Activated B cell treated with CpG ODN at 0.5 μM for 24 hours (primary cell): ENCODE results near the gene THSD7A. TPM values are rescaled to one million over a fixed set of nuclear protein-coding genes. Genes with fewer than 3 reads are reported as not detected.

ENCODE experiments used
- ATAC-seq: fragments of 200-7000 bp; cut with Tn5 transposase; one replicate; pipeline ENCODE4 v1.10.0; 2021; ENCODE audit warnings: low read depth, mild to moderate bottlenecking, moderate library complexity
- CTCF ChIA-PET: fragments of 350-600 bp; sonication (Branson Sonifier 250); formaldehyde crosslinking; loops from one replicate; lab custom pipeline; 2021; ENCODE audit warnings: antibody characterized with exemption; lab: Charles Lee
- POLR2A ChIA-PET: fragments of 350-600 bp; sonication (Branson Sonifier 250); formaldehyde crosslinking; loops from one replicate; lab custom pipeline; 2021; ENCODE audit warnings: antibody characterized with exemption; lab: Charles Lee
- DNase-seq: peaks from one replicate; pipeline ENCODE4 v3.0.0; 2022
- H3K27ac Mint-ChIP-seq: one replicate; pipeline ENCODE4 v1.8.0; 2020; ENCODE audit warnings: mixed read lengths
- H3K27me3 Mint-ChIP-seq: one replicate; pipeline ENCODE4 v1.8.0; 2021; ENCODE audit warnings: mixed read lengths
- H3K36me3 Mint-ChIP-seq: one replicate; pipeline ENCODE4 v1.8.0; 2021; ENCODE audit warnings: low read depth, mixed read lengths
- H3K4me1 Mint-ChIP-seq: one replicate; pipeline ENCODE4 v1.8.0; 2021; ENCODE audit warnings: mixed read lengths
- H3K4me3 Mint-ChIP-seq: one replicate; pipeline ENCODE4 v1.8.0; 2020; ENCODE audit warnings: mild to moderate bottlenecking, mixed read lengths
- H3K9me3 Mint-ChIP-seq: one replicate; pipeline ENCODE4 v1.8.0; 2020; ENCODE audit warnings: mixed read lengths
- intact Hi-C: fragments of 100-400 bp; cut with micrococcal nuclease; formaldehyde crosslinking; loops from one replicate; pipeline ENCODE4 v1.15.1; 2024
- total RNA-seq: library from RNA; stranded (reverse); gene quantifications from 2 replicates; pipeline ENCODE4 v1.2.3, GENCODE V29; 2022
- TF ChIP-seq, protein P1 (sequence below): fragments of 200-600 bp; IDR thresholded peaks from one replicate; pipeline ENCODE4 v1.8.0; 2022; ENCODE audit warnings: antibody characterized with exemption, mild to moderate bottlenecking

THSD7A gene
- total RNA-seq, 1 donor from 2014 or later: not detected

- H3K9me3 Mint-ChIP-seq: no peaks in the 10 kb centered on the region
- ATAC-seq: no peak
- H3K4me3 Mint-ChIP-seq: no peak overlapping the region
- no peaks in the 10 kb centered on the region for H3K4me1 Mint-ChIP-seq
- intact Hi-C loops: no loop called here
- H3K27ac Mint-ChIP-seq: no peak overlapping the region
- no peaks in the 10 kb centered on the region for H3K27me3 Mint-ChIP-seq
- ChIA-PET CTCF (no interaction called here), POLR2A (no interaction called here)
- no peaks in the 10 kb centered on the region for H3K36me3 Mint-ChIP-seq
- TF ChIP-seq, protein P1, sequence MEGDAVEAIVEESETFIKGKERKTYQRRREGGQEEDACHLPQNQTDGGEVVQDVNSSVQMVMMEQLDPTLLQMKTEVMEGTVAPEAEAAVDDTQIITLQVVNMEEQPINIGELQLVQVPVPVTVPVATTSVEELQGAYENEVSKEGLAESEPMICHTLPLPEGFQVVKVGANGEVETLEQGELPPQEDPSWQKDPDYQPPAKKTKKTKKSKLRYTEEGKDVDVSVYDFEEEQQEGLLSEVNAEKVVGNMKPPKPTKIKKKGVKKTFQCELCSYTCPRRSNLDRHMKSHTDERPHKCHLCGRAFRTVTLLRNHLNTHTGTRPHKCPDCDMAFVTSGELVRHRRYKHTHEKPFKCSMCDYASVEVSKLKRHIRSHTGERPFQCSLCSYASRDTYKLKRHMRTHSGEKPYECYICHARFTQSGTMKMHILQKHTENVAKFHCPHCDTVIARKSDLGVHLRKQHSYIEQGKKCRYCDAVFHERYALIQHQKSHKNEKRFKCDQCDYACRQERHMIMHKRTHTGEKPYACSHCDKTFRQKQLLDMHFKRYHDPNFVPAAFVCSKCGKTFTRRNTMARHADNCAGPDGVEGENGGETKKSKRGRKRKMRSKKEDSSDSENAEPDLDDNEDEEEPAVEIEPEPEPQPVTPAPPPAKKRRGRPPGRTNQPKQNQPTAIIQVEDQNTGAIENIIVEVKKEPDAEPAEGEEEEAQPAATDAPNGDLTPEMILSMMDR: no peak
- DNase-seq: no peak
Measured at GRCh38 chr7:11727864-11728263, 104.1 kb downstream of the THSD7A start.

- TF ChIP-seq, protein P1: no peak
- Mint-ChIP-seq H3K4me1 (no peaks in the 10 kb centered on the region), H3K27ac (no peak overlapping the region), H3K4me3 (no peak overlapping the region), H3K36me3 (no peaks in the 10 kb centered on the region), H3K9me3 (no peaks in the 10 kb centered on the region), H3K27me3 (no peaks in the 10 kb centered on the region)
- intact Hi-C loops: no loop called here
- CTCF ChIA-PET: no interaction called here
- ATAC-seq (no peak), DNase-seq (no peak)
- POLR2A ChIA-PET: no interaction called here
Measured at GRCh38 chr7:11726794-11727155, 105.2 kb downstream of the THSD7A start.

DNA sequence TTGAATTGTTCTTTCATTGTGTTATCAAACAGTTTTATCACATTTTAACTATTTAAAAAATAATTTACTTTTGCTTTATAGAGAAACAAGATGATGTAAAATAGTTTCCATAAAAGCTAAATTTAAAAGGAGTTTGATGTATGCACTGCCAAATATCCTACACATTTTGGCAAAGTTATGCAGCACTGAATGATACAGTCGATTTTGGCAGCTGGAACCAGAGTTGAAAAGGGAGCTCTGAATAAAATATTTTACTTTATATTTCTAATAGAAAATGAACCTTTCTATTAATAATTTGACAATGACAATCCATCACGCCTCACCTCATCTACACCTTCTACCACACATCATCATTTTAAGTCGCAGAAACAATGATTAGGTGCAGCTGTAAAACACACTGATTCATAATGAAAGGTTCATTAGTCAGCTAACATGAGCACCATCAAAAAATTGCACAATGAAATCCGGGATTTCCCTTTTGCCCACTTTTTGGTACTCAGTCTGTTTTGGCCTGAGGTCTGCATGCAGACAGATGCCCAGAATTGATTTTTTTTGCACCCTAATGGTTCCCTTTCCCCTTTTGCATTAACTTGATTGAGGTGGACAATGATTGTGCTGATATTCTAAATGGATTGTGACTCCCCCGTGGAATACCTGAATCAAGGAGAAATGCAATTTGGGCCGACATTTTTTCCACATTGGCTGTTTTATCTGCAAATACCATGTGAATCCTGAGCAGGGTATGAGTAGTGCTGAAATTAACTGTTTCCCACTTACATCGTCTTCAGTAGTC lies 105.8 kb downstream of the THSD7A start:
- DNase-seq: no peak
- TF ChIP-seq, protein P1: no peak
- intact Hi-C loops: no loop called here
- Mint-ChIP-seq H3K36me3 (no peaks in the 10 kb centered on the region), H3K4me1 (no peaks in the 10 kb centered on the region), H3K27me3 (no peaks in the 10 kb centered on the region), H3K4me3 (no peak overlapping the region), H3K27ac (no peak overlapping the region), H3K9me3 (no peaks in the 10 kb centered on the region)
- CTCF ChIA-PET: no interaction called here
- ATAC-seq: no peak
- POLR2A ChIA-PET: no interaction called here

GRCh38 chr7:11716185-11716584 lies 115.8 kb downstream of the THSD7A start:
- H3K36me3 Mint-ChIP-seq: no peaks in the 10 kb centered on the region
- no peak overlapping the region for H3K4me3 Mint-ChIP-seq
- TF ChIP-seq, protein P1: no peak
- intact Hi-C loops: no loop called here
- H3K27ac Mint-ChIP-seq: no peak overlapping the region
- ChIA-PET POLR2A (no interaction called here), CTCF (no interaction called here)
- DNase-seq: no peak
- H3K27me3 Mint-ChIP-seq: no peaks in the 10 kb centered on the region
- ATAC-seq: no peak
- no peaks in the 10 kb centered on the region for H3K4me1 Mint-ChIP-seq
- H3K9me3 Mint-ChIP-seq: no peaks in the 10 kb centered on the region

- Mint-ChIP-seq H3K4me3 (no peak overlapping the region), H3K9me3 (no peaks in the 10 kb centered on the region), H3K4me1 (no peaks in the 10 kb centered on the region), H3K27ac (no peak overlapping the region), H3K36me3 (no peaks in the 10 kb centered on the region), H3K27me3 (no peaks in the 10 kb centered on the region)
- ChIA-PET POLR2A (no interaction called here), CTCF (no interaction called here)
- no peak for ATAC-seq
- DNase-seq: no peak
- TF ChIP-seq, protein P1: no peak
- intact Hi-C loops: no loop called here
Measured at GRCh38 chr7:11714676-11715075, 117.3 kb downstream of the THSD7A start.
